HG03457 (cell line): ENCODE measurements around the gene MYO3B.
"Not testable (repeated sequence)": the region's sequence is repeated elsewhere in the genome, so short reads cannot be mapped to it uniquely, and the experiment has no call there.

Source experiments
- ATAC-seq: cut with Tn5 transposase; IDR thresholded peaks from one replicate; pipeline ENCODE4 v1.9.1; 2021; ENCODE audit warnings: moderate number of reproducible peaks; ENCODE audit not compliant: unreplicated experiment

The MYO3B gene

DNA sequence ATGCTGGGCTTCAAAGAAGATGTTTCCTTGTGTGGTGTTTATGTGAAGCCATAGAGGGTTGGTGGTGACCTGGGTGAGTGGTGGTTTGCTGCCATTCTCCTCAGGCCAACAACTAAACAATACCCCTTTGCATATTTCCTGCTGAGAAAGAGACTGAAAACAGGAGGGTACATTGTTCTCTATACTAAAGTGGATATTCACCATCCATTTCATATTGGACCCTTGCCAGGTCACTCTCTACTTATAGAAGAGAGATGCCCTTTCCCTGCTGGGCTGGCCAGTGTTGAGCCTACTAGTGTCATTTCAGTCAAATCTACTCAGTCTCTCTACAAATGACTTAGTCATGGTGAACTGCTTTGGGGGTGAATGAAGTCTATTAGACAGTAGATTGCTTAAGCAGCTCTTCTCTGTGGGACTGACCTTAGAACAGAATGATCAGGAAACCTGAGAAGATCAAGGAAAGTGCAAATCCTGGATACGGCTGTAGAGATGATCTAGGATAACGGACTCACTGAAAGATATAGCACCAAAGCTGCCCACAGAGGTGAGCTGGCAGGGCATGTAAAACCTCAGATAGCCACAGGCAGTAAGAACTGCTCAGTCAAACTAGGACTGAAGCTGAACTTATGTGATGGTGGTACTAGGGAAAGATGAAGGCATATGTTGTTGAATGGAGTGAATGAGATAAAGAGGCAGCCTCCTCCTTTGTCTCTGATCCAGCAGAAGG, 154.9 kb downstream of the MYO3B start:
- ATAC-seq: no peak

DNA sequence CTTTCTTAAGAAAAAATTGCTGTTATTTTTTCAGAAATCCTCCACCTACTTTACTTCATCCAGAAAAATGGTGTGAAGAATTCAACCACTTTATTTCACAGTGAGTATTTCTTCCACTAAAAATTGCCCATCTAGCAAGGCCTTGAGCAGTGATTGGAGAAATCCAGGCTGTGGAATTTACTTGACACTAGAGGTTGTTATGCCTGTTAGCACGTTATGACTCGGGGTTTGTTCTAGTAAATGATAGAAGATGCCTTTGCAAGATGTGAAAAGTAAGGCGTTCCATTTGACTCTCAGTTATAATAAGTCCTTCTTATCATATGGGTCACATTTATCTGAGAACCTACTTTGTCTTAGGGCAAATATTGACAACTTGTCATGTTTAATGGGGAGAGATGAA, 157.4 kb downstream of the MYO3B start:
- no peak for ATAC-seq

DNA sequence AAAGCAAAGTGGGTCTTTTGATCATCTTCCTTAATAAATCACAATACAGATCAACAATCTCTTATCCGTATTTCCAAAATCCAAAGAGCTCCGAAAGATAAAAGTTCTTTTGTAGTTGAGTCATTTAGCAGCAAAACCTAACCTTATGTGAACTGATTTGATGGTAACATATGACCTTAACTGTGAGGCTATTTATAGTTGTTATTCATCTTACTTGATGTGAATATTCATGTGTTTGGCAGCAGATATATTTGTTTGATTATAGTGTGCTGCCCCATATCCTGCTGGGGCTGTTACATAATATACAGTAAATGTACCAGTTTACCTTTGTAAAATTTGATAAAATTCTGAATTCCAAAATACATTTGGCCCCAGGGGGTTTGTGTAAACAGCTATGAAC, 158.5 kb downstream of the MYO3B start:
- no peak for ATAC-seq

DNA sequence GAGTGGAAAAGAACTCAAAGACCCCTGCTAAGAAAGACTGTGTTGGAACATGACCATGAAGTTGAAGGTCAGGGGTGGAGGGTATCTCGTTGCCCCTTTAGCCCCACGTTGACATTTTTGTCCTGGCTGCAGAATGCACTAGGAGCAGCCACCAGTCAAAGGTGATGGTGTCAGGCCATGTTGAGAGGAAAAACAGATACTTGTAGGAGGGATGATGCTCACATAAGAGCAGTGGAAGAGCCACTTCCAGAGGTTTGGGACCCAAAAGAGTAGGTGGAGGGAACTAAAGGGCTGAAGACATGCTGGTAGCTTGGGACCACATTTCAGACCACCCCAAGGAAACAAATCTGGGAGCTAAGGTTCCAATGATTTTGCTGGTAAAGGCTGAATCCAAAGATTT, 159.0 kb downstream of the MYO3B start:
- no peak for ATAC-seq

DNA sequence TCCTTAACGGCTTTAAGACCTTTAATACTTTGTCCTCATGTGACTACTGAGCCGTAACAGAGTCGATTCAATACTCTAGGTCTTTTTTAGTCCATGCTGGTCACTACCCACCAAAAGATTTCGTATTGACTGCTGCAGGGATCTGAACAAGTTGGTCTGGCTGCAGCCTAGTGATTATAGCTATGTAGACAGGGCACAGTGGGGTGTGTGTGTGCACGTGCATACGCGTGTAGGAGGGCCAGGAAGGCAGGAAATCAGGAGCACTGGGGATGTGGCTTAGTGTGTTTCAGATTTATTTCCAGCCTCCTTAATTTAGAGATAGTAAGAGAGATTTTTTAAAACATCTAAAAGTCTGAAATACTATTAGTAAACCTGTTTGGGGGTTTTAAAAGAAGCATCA, 161.4 kb downstream of the MYO3B start:
- ATAC-seq: no peak

DNA sequence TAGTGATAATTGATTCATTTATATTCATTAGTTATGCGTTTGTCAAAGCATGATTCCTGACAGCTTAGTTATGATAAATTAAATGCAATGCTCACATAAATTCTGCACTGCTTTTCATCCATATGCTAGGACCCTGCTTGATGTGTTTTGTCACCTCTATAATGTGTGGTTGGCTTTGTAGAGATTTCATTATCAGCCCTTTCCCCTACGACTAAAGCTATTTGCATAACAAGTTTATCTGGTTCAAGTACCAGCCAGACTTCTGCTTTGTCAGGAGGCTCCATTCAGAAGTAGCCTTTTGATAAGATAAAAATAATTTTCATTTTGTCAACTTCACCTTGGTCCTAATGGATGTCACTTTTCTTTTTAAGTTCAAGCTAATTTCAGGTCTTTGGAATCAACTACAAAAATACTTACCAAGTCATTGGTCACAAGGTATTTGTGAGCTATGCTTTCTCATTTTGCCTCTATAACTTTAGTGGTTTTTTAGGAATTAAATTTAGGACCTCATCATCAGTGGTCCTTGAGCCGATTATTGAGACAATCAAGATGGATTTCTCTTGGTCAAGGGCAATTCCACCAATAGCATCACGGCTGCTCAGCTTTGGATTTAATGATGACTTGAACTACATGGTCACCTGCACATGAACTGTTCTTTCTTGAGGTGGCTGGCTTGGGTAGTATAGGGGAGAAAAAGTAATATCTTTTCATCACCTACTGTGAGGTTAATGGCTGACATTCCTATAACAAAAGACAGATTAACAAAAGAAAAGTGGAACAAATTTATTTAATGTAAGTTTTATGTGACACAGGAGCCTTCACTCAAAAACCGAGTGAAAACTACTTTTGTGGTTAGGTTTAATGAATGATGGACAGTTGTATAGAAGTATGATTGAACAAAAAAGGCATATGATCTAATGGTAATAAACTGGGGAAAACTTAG, 162.1 kb downstream of the MYO3B start:
- no peak for ATAC-seq

DNA sequence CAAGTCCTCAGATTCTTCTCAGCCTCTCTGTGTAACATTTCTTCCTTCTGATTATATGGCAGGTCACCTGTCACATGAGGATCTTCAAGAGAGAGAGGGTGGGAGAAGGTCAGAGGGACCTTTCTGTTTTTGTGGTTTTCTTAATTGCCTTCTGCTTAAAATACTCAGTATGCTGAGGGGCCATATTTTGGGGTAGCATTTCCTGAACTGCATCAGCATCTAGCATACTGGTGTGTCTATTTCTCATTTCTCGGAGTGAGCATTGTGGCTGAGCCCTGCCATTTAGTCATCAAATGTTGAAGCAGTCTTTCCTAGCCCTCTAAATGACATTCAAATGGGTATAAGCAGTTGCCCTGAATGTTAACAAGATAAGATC, 162.7 kb downstream of the MYO3B start:
- ATAC-seq: no peak

DNA sequence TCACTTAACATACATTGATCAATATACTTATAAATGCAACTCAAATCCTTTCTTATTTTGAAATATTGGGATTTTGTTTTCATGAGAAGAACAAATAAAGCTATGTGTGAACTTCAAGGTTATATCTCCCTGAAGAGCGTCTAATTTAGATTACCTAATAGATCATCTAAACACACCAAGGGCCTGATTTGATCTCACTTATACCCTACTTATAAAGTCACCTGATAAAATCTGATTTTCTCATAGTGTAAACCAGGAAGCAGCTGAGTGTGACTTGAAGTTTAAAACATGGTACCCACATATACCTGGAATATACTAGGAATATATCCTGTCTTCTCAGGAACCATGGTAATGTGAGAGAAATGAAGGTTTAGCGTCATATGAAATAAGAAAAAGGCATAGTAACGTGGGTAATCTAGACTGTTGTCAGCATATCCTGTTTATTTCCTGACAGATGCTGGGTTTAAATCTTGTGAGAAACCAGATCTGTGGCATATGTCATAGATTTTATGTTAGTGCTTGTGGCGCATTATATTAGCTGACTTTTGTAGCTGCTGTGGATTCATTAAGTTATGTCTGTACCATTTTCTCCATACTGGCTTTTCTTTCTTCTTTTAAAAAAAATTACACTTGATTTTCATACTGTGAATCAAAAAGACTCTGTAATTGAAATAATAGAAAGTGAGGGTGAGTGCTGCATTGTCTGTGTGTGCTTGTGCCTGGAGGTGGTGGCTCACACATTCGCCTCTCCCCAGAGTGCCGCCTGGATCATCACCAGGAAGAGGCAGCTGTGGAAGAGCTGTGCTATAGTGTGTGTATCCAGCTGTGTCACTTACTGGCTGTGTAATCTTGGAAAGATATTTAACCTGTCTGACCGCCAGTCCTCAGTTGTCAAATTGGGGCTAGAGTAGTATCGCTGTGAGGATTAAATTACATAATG, 164.0 kb downstream of the MYO3B start:
- ATAC-seq: no peak

DNA sequence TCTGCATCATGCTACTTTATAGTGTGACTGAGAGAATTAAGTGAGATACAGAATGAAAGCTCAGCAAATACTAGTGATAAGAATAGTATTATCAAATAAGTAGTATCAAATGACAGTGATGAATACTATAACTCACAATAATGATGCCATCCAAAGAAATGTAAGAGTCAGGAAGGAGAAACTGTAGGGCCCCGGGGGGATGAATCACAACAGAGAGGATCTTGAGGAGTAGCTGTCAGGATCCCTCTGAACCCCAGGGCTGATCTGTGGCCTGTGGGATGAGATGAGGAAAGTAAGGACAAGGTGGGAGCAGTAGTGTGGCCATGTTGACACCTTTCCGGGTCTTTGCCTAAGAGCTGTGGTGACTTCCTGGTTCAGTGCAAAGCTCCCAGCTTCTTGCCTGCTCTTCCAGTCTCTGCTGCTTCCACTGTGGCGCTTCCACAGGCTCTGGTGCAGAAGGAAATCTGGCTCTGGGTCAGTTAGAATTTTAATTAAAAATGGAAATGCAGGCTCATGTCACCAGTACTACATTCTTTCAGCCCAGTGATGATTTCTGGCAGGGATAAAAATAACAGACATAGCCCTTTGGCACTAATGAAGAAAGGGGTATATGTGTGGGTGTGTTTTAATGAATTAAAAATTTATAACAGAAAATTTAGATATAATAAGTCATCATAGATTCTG, 166.9 kb downstream of the MYO3B start:
- ATAC-seq: no peak

DNA sequence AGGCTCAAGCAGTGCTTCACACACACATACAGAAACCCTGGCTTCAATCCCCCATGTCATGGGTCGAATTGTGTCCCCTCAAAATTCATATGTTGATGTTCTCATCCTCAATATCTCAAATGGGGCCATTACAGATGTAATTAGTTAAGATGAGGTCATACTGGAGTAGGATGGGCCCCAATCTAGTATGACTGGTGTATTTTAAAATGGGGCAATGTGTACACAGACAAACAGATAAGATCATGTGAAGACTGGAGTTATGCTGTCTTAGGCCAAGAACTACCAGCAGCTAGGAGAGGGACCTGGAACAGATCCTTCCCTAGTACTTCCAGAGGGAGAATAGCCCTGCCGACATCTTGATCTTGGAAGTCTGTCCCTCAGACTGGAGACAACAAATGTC, 167.7 kb downstream of the MYO3B start:
- no peak for ATAC-seq

DNA sequence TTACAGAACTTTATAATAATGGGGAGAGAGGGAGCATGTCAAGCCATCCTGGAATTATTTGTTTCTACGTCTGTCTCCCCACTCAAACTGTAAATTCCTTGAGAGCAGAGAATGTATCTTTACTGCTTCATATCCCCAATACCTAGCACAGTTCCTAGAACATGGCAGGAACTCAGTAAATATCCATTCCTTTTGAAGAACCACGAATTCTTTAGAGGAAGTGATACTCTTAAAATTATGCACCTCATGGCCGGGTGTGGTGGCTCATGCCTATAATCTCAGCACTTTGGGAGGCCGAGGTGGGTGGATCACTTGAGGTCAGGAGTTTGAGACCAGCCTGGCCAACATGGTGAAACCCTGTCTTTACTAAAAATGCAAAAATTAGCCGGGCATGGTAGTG, 171.3 kb downstream of the MYO3B start:
- ATAC-seq: not testable (repeated sequence)

DNA sequence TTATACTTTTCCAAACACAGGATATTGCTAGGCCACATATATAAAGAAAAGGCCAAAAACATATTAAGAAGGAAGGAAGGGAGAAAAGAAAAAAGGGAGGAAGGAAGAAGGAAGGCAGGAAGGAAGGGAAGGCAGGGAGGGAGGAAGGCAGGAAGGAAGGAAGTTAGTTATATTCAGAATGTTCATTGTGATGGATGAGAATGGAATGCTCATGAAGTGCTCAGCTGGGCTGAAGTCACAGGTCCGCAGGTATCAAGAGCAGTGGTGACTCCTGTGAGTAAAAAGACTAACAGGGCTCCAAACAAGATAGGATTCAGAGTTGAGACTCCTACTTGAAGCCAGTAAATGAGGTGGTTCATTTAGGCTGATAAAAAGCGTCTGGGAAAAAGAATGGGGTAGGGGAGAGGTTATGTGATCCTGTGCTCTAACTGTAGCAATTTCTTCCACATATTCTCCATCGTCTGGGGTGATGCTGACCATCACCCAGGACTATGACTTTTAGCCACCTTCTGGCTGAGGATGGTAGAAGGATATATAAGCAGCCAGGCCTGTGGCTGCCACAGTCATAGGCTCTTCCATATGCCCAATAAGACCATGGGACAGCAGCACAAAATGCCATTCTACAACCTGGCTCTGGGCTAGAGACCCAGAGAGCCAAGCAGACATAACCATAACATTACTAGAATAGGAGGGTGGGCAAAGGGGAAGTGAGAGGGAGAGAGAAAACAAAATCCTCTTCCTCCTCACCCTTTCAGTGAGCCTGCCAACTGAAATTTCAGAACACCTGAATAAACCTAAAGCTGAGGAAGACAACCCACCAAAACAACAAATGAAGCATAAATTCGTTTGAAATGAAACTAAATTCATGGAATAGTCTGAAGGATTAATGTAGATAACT, 173.2 kb downstream of the MYO3B start:
- no peak for ATAC-seq

DNA sequence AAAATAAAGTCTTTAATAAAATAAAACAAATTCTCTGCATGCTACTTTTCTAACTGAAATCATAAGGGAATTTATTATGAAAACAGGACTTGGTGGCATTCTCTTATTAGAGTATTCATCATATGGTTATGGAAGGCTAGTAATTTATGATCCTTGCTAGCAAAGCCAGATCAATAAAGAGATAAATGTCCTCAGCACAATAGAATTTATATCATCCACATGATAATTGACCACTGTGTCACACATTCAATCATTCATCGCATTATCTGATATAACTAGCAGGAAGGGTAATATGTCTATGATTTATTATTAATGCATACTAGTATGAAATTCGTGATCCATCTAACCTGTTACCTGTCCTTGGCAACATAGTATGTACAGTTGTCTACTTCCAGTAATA, 175.8 kb downstream of the MYO3B start:
- ATAC-seq: no peak

DNA sequence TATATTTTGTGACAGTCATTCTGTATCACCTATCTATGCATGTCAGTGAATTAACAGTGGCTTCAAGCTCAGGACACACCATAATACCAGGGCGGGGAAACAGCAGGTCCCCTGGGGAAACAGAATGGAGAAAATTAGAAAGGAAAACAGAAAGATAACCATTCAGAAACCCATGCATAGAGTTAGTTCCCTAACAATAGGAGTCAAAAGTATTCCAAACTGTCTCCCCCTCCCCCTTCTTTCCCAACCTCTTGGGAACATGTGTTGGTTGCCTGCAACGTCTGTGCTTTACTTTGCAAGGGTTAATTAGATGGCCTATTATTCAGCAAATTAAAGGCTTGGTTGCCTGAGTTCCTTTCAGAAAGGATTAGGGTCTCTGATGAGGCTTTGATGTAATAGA, 176.4 kb downstream of the MYO3B start:
- ATAC-seq: no peak

DNA sequence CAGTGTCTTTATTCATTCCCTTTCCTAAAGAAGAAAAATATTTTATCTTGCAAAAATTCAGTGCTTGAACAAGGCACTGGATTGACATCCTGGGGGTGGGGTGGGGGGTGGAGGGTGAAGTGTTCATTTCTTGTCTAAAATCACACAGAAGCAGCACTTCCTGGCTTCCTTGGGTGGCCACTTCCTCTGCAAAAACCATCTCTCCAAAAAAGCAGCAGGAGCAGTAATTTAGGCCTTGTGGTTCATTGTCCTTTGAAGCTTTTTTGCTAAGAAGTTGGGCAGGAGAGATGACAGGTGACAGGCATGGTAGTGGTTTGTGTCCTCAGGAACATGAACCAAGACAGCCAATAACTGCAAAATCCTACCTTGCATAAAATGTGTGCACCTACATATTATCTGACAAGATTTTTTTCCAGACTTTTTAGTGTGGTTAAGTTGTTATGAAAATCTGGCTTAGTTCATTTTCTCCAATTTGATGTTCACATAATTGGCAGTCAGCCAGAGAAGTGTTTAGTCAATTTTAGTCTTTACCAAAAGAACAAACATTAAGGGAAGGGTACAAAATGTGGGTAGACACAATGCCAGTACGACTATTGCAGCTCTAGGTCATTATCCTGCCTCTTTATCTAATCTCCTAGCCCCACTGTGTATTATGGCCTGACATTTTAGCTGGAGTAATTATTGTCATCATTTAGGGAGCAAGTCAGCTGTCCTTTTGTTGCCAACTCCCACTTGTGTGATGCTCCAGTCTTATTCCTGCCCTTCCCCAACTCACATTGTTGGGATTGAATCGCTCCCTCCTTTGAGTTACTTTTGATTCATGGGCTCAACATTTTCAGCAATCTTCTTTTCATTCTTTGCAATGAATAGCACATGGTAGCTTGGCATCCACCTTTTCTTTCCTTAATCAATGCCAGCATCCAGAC, 177.2 kb downstream of the MYO3B start:
- ATAC-seq: no peak

DNA sequence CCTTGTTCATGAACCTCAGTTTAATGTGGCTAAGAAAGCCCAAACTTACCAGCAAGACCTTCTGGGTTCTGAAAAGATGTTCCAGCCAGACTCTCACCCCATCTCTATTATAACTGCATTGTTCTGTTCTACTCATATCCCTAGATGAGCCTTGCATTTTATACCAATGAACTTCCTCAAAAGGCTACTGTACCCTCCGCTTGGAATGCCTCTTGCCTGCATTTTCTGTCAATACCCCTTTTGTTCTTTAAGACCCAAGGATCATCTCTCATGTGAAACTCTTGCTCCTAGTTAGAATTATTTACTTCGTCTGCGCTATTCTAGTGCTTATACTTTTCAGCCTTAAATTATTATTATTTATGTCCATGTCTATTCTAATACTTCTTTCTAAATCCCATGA, 181.5 kb downstream of the MYO3B start:
- ATAC-seq: no peak

DNA sequence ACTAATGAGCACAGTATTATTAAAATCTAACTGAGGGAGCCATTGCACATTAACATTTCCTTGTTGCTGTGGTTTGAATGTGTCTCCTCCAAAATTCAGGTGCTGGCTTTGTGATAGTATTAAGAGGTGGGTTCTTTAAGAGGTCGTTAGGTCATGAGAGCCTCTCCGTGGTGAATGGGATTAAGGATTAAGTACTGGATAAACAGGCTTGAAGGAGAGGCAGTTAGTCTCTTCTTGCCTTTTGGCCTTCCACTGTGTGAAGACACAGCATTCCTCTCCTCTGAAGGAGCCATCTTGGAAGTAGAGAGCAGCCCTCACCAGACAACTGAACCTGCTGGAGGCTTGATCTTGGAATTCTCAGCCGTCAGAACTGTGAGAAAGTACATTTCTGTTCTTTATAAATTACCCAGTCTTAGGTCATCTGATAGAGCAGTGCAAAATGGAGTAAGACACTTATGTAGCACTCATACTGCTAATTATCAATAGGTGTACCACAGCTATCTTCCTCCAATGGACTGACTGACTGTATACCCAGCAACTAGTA, 182.7 kb downstream of the MYO3B start:
- ATAC-seq: no peak
